NCI-H187 (cell line): ENCODE data around the gene PHLDA3.

Experiments used
- DNase-seq, 2 experiments: peaks; one replicate each; lab custom pipeline; 2025; lab: John Stamatoyannopoulos, UW

The PHLDA3 gene

GRCh38 chr1:201461645-201462441 lies 7.1 kb downstream of the PHLDA3 start:
- no peak for DNase-seq

GRCh38 chr1:201460814-201461644 lies 8.0 kb downstream of the PHLDA3 start:
- no peak for DNase-seq

GRCh38 chr1:201459775-201460174 lies 9.2 kb downstream of the PHLDA3 start:
- no peak for DNase-seq

GRCh38 chr1:201459052-201459451 lies 9.9 kb downstream of the PHLDA3 start:
- no peak for DNase-seq

GRCh38 chr1:201457508-201457960 lies 11.5 kb downstream of the PHLDA3 start:
- DNase-seq = no peak

- DNase-seq = no peak
Observed at GRCh38 chr1:201456499-201457309, 12.3 kb downstream of the PHLDA3 start.

- no peak for DNase-seq
Observed at GRCh38 chr1:201455098-201455497, 13.9 kb downstream of the PHLDA3 start.

- no peak for DNase-seq
Observed at GRCh38 chr1:201454608-201455007, 14.4 kb downstream of the PHLDA3 start.

GRCh38 chr1:201452866-201453265 lies 16.1 kb downstream of the PHLDA3 start:
- no peak for DNase-seq

GRCh38 chr1:201450721-201451291 lies 18.2 kb downstream of the PHLDA3 start:
- no peak for DNase-seq

- no peak for DNase-seq
Observed at GRCh38 chr1:201448990-201449389, 20.0 kb downstream of the PHLDA3 start.

- DNase-seq = no peak
Observed at GRCh38 chr1:201447903-201448871, 20.8 kb downstream of the PHLDA3 start.

GRCh38 chr1:201445310-201445709 lies 23.7 kb downstream of the PHLDA3 start:
- DNase-seq = no peak

- DNase-seq = no peak
Observed at GRCh38 chr1:201444792-201445191, 24.2 kb downstream of the PHLDA3 start.

GRCh38 chr1:201443747-201444146 lies 25.2 kb downstream of the PHLDA3 start:
- DNase-seq = no peak

GRCh38 chr1:201436969-201437368 lies 32.0 kb downstream of the PHLDA3 start:
- no peak for DNase-seq

GRCh38 chr1:201436393-201436792 lies 32.6 kb downstream of the PHLDA3 start:
- DNase-seq = no peak

- DNase-seq = no peak
Observed at GRCh38 chr1:201434266-201434665, 34.7 kb downstream of the PHLDA3 start.

- no peak for DNase-seq
Observed at GRCh38 chr1:201433609-201434008, 35.4 kb downstream of the PHLDA3 start.

- DNase-seq = no peak
Observed at GRCh38 chr1:201430776-201431175, 38.2 kb downstream of the PHLDA3 start.
